T-helper 1 cell treated with Interleukin-12 subunit alpha and Interleukin-12 subunit beta and Interleukin-4 antibody, amounts not matched to agents 30 ng/mL and 1 ng/mL, for 36 hours (primary cell): ENCODE results near the gene YWHAE. TPM values are rescaled to one million over a fixed set of nuclear protein-coding genes. Genes with fewer than 3 reads are reported as not detected.
"Not testable (repeated sequence)": the region's sequence is repeated elsewhere in the genome, so short reads cannot be mapped to it uniquely, and the experiment has no call there.

Source experiments
- intact Hi-C: fragments of 100-400 bp; cut with micrococcal nuclease; formaldehyde crosslinking; loops from one replicate; pipeline ENCODE4 v1.15.1; 2024
- total RNA-seq: library from RNA; stranded (reverse); gene quantifications from 2 replicates; pipeline ENCODE4 v1.2.3, GENCODE V29; 2022

The YWHAE gene
- total RNA-seq, 1 donor from 2014 or later: 335 TPM

GRCh38 chr17:1375615-1376014, 24.4 kb downstream of the YWHAE start:
- intact Hi-C loops: loop anchor here (2.0 kb wide), 2 partner anchors 15 to 23 kb away; no protein-coding TSS in a partner anchor

- intact Hi-C loops: no loop called here
These were observed 25.4 kb downstream of the YWHAE start for GRCh38 chr17:1374431-1375177.

GRCh38 chr17:1373707-1374237, 26.2 kb downstream of the YWHAE start:
- intact Hi-C loops: no loop called here

- intact Hi-C loops: no loop called here
These were observed 27.4 kb downstream of the YWHAE start for GRCh38 chr17:1372618-1373017.

GRCh38 chr17:1371893-1372590, 28.0 kb downstream of the YWHAE start:
- intact Hi-C loops: no loop called here

GRCh38 chr17:1368588-1368987, 31.4 kb downstream of the YWHAE start:
- intact Hi-C loops: no loop called here

GRCh38 chr17:1367351-1367745, 32.7 kb downstream of the YWHAE start:
- intact Hi-C loops: no loop called here

GRCh38 chr17:1366234-1366633, 33.8 kb downstream of the YWHAE start:
- intact Hi-C loops: no loop called here

GRCh38 chr17:1365445-1366039, 34.5 kb downstream of the YWHAE start:
- intact Hi-C loops: loop anchor here (1.0 kb wide), 7 partner anchors 35 to 265 kb away; partner anchors contain the start of genes CRK and YWHAE

- intact Hi-C loops: no loop called here
These were observed 37.1 kb downstream of the YWHAE start for GRCh38 chr17:1362964-1363363.

GRCh38 chr17:1362065-1362848, 37.8 kb downstream of the YWHAE start:
- intact Hi-C loops: no loop called here

- intact Hi-C loops: no loop called here
These were observed 39.0 kb downstream of the YWHAE start for GRCh38 chr17:1360975-1361374.

GRCh38 chr17:1360315-1360714, 39.7 kb downstream of the YWHAE start:
- intact Hi-C loops: not testable (repeated sequence)

GRCh38 chr17:1354030-1354429, 46.0 kb downstream of the YWHAE start:
- intact Hi-C loops: no loop called here

GRCh38 chr17:1352530-1352929, 47.5 kb downstream of the YWHAE start:
- intact Hi-C loops: not testable (repeated sequence)

- intact Hi-C loops: no loop called here
These were observed 48.1 kb downstream of the YWHAE start for GRCh38 chr17:1351971-1352370.

GRCh38 chr17:1351275-1351674, 48.7 kb downstream of the YWHAE start:
- intact Hi-C loops: no loop called here

- intact Hi-C loops: no loop called here
These were observed 52.3 kb downstream of the YWHAE start for GRCh38 chr17:1347589-1348323.

GRCh38 chr17:1344521-1344920, 55.5 kb downstream of the YWHAE start:
- intact Hi-C loops: no loop called here

- intact Hi-C loops: no loop called here
These were observed 56.5 kb downstream of the YWHAE start for GRCh38 chr17:1343554-1343953.

- intact Hi-C loops: no loop called here
These were observed 59.7 kb downstream of the YWHAE start for GRCh38 chr17:1340371-1340770.
